ENCODE measurements around the gene LMTK2. TPM values are rescaled to one million over a fixed set of nuclear protein-coding genes. Genes with fewer than 3 reads are reported as not detected.
A peak's percentile ranks its signal among the peaks of the same experiment; 100 is the strongest.

Gene LMTK2
- total RNA-seq, 1 donor from 2014 or later = 15.4 TPM

GRCh38 chr7:98157761-98158160 lies 51.1 kb downstream of the LMTK2 start:
- Mint-ChIP-seq H3K4me3 (ENCODE audit: unreplicated experiment) (no peak overlapping the region), H3K36me3 (ENCODE audit: unreplicated experiment) (peaks cover 37% of the 10 kb centered on the region), H3K27ac (ENCODE audit: unreplicated experiment) (no peak overlapping the region), H3K27me3 (ENCODE audit: unreplicated experiment) (no peaks in the 10 kb centered on the region), H3K4me1 (ENCODE audit: unreplicated experiment) (no peaks in the 10 kb centered on the region), H3K9me3 (ENCODE audit: unreplicated experiment) (no peaks in the 10 kb centered on the region)
- DNase-seq (ENCODE audit: extremely low spot score, unreplicated experiment) = no peak
- TF ChIP-seq CTCF (IDR thresholded peaks at IDR 0.05) = no peak

GRCh38 chr7:98162758-98163157 lies 56.1 kb downstream of the LMTK2 start:
- Mint-ChIP-seq H3K36me3 (ENCODE audit: unreplicated experiment) (peaks cover 13% of the 10 kb centered on the region), H3K4me1 (ENCODE audit: unreplicated experiment) (peaks cover 1% of the 10 kb centered on the region), H3K4me3 (ENCODE audit: unreplicated experiment) (no peak overlapping the region), H3K27ac (ENCODE audit: unreplicated experiment) (no peak overlapping the region), H3K9me3 (ENCODE audit: unreplicated experiment) (no peaks in the 10 kb centered on the region), H3K27me3 (ENCODE audit: unreplicated experiment) (no peaks in the 10 kb centered on the region)
- TF ChIP-seq CTCF (IDR thresholded peaks at IDR 0.05) = no peak
- DNase-seq (ENCODE audit: extremely low spot score, unreplicated experiment) = no peak

- peaks cover 1% of the 10 kb centered on the region for H3K4me1 Mint-ChIP-seq (ENCODE audit: unreplicated experiment)
- no peak for DNase-seq (ENCODE audit: extremely low spot score, unreplicated experiment)
- no peaks in the 10 kb centered on the region for H3K27me3 Mint-ChIP-seq (ENCODE audit: unreplicated experiment)
- H3K27ac Mint-ChIP-seq (ENCODE audit: unreplicated experiment) = no peak overlapping the region
- no peaks in the 10 kb centered on the region for H3K9me3 Mint-ChIP-seq (ENCODE audit: unreplicated experiment)
- TF ChIP-seq CTCF (IDR thresholded peaks at IDR 0.05) = no peak
- no peak overlapping the region for H3K4me3 Mint-ChIP-seq (ENCODE audit: unreplicated experiment)
- peaks cover 10% of the 10 kb centered on the region for H3K36me3 Mint-ChIP-seq (ENCODE audit: unreplicated experiment)
Measured at GRCh38 chr7:98163269-98163668, 56.6 kb downstream of the LMTK2 start.

- peaks cover 1% of the 10 kb centered on the region for H3K4me1 Mint-ChIP-seq (ENCODE audit: unreplicated experiment)
- TF ChIP-seq CTCF (IDR thresholded peaks at IDR 0.05) = no peak
- no peaks in the 10 kb centered on the region for H3K9me3 Mint-ChIP-seq (ENCODE audit: unreplicated experiment)
- H3K27ac Mint-ChIP-seq (ENCODE audit: unreplicated experiment) = no peak overlapping the region
- DNase-seq (ENCODE audit: extremely low spot score, unreplicated experiment) = no peak
- peaks cover 10% of the 10 kb centered on the region for H3K36me3 Mint-ChIP-seq (ENCODE audit: unreplicated experiment)
- no peaks in the 10 kb centered on the region for H3K27me3 Mint-ChIP-seq (ENCODE audit: unreplicated experiment)
- no peak overlapping the region for H3K4me3 Mint-ChIP-seq (ENCODE audit: unreplicated experiment)
Measured at GRCh38 chr7:98163704-98164494, 57.2 kb downstream of the LMTK2 start.

- Mint-ChIP-seq H3K27ac (ENCODE audit: unreplicated experiment) (no peak overlapping the region), H3K4me1 (ENCODE audit: unreplicated experiment) (peaks cover 1% of the 10 kb centered on the region), H3K4me3 (ENCODE audit: unreplicated experiment) (no peak overlapping the region), H3K27me3 (ENCODE audit: unreplicated experiment) (no peaks in the 10 kb centered on the region), H3K36me3 (ENCODE audit: unreplicated experiment) (no peaks in the 10 kb centered on the region), H3K9me3 (ENCODE audit: unreplicated experiment) (no peaks in the 10 kb centered on the region)
- DNase-seq (ENCODE audit: extremely low spot score, unreplicated experiment) = no peak
- TF ChIP-seq CTCF (IDR thresholded peaks at IDR 0.05) = peak; percentile 68
Measured at GRCh38 chr7:98165827-98166667, 59.4 kb downstream of the LMTK2 start.

Data from osteocyte (in vitro differentiated cells).